NCI-H526 (cell line): ENCODE measurements around the gene CCDC88A.
"Not testable (repeated sequence)": the region's sequence is repeated elsewhere in the genome, so short reads cannot be mapped to it uniquely, and the experiment has no call there.

Experiments
- DNase-seq, 2 experiments: peaks; one replicate each; lab custom pipeline; 2025; lab: John Stamatoyannopoulos, UW

Gene CCDC88A

GRCh38 chr2:55385516-55385915, 34.1 kb downstream of the CCDC88A start:
- not testable (repeated sequence) for DNase-seq

- no peak for DNase-seq
Observed at GRCh38 chr2:55384786-55385185, 34.9 kb downstream of the CCDC88A start.

- no peak for DNase-seq
Observed at GRCh38 chr2:55371376-55371775, 48.3 kb downstream of the CCDC88A start.

GRCh38 chr2:55370208-55370607, 49.4 kb downstream of the CCDC88A start:
- no peak for DNase-seq

- DNase-seq: no peak
Observed at GRCh38 chr2:55365303-55365702, 54.4 kb downstream of the CCDC88A start.

GRCh38 chr2:55364189-55365055, 55.2 kb downstream of the CCDC88A start:
- DNase-seq: no peak

GRCh38 chr2:55363636-55364035, 56.0 kb downstream of the CCDC88A start:
- no peak for DNase-seq

- no peak for DNase-seq
Observed at GRCh38 chr2:55361465-55362189, 58.0 kb downstream of the CCDC88A start.

GRCh38 chr2:55358451-55358850, 61.2 kb downstream of the CCDC88A start:
- DNase-seq: no peak

- DNase-seq: no peak
Observed at GRCh38 chr2:55357927-55358326, 61.7 kb downstream of the CCDC88A start.

GRCh38 chr2:55357164-55357563, 62.5 kb downstream of the CCDC88A start:
- DNase-seq: no peak

GRCh38 chr2:55356136-55356535, 63.5 kb downstream of the CCDC88A start:
- DNase-seq: not testable (repeated sequence)

- no peak for DNase-seq
Observed at GRCh38 chr2:55355451-55355850, 64.2 kb downstream of the CCDC88A start.

GRCh38 chr2:55351672-55352071, 68.0 kb downstream of the CCDC88A start:
- DNase-seq: no peak

GRCh38 chr2:55345064-55345463, 74.6 kb downstream of the CCDC88A start:
- DNase-seq: no peak

GRCh38 chr2:55338268-55338667, 81.4 kb downstream of the CCDC88A start:
- no peak for DNase-seq

- no peak for DNase-seq
Observed at GRCh38 chr2:55334728-55335127, 84.9 kb downstream of the CCDC88A start.

GRCh38 chr2:55330541-55331297, 88.9 kb downstream of the CCDC88A start:
- DNase-seq: no peak

GRCh38 chr2:55327470-55328230, 92.0 kb downstream of the CCDC88A start:
- DNase-seq: no peak

- DNase-seq: no peak
Observed at GRCh38 chr2:55314985-55315384, 104.7 kb downstream of the CCDC88A start.

- DNase-seq: no peak
Observed at GRCh38 chr2:55311444-55311870, 108.2 kb downstream of the CCDC88A start.

- no peak for DNase-seq
Observed at GRCh38 chr2:55309446-55309845, 110.2 kb downstream of the CCDC88A start.
